GM12873 (cell line): ENCODE data around the gene VWA5B1.

ENCODE experiments used
- TF ChIP-seq, protein P1 (sequence below): IDR thresholded peaks from 2 replicates; pipeline ENCODE4 v1.5.1; 2012; ENCODE audit warnings: low read depth, mild to moderate bottlenecking, moderate library complexity, low read length, control low read depth; ENCODE audit not compliant: insufficient read depth; ENCODE audit errors: missing control alignments

Gene VWA5B1

GRCh38 chr1:20383631-20384030 lies 93.0 kb downstream of the VWA5B1 start:
- TF ChIP-seq, protein P1, sequence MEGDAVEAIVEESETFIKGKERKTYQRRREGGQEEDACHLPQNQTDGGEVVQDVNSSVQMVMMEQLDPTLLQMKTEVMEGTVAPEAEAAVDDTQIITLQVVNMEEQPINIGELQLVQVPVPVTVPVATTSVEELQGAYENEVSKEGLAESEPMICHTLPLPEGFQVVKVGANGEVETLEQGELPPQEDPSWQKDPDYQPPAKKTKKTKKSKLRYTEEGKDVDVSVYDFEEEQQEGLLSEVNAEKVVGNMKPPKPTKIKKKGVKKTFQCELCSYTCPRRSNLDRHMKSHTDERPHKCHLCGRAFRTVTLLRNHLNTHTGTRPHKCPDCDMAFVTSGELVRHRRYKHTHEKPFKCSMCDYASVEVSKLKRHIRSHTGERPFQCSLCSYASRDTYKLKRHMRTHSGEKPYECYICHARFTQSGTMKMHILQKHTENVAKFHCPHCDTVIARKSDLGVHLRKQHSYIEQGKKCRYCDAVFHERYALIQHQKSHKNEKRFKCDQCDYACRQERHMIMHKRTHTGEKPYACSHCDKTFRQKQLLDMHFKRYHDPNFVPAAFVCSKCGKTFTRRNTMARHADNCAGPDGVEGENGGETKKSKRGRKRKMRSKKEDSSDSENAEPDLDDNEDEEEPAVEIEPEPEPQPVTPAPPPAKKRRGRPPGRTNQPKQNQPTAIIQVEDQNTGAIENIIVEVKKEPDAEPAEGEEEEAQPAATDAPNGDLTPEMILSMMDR: no peak

DNA sequence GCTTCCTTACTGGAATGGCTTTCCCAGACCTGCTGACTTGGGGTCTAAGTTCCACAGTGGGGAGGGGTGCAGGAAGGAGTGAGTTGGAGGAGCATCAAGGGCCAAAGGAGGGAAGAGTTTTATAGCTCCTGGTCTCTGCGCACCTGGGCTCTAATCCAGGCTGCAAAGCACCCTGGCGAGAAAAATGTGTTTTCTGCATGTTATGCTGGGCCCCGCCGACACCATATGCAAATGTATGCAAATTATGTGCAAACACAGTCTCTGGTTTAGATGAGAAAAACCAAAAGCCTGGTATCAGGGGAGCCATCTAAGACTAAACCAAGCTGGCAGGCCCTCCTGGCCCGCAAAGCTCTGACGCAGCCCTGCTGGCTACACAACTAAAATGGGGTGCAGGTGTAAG lies 95.0 kb downstream of the VWA5B1 start:
- TF ChIP-seq, protein P1: no peak

DNA sequence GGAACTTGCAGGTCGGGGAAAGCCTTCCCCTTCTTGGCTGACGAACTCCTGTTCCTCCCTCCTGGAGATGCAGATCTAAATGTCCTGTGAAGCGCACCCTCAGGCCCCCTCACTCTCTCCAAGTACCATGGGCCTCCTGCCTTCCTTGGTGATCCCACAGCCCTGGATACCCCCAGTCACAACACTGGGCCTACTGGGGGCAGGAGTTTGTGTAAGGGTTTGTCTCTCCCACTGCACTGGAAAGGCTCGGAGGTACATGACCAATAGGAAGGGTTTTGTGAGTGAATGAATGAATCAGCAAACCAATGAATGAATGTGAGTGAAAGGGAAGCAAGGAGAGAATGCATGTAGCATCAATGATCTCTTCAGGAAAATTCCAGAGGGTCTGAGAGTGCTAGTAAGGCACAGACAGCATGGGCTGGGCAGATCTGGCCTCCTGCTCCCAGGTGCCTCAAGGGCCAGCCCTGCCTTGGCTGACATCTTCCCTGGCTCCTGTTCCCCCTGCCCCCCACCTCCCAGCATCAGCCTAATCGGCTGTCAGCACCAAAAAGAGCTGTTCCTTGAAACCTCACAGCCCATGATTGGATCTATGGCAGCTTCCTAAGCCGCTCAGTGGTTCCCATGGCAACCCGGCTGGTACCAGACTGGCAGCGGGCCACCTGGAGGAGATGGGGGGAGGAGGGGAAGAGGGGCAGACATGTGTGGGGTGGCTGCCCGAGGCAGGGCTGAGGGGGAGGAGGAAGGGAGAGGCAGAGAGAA lies 95.8 kb downstream of the VWA5B1 start:
- TF ChIP-seq, protein P1: no peak

DNA sequence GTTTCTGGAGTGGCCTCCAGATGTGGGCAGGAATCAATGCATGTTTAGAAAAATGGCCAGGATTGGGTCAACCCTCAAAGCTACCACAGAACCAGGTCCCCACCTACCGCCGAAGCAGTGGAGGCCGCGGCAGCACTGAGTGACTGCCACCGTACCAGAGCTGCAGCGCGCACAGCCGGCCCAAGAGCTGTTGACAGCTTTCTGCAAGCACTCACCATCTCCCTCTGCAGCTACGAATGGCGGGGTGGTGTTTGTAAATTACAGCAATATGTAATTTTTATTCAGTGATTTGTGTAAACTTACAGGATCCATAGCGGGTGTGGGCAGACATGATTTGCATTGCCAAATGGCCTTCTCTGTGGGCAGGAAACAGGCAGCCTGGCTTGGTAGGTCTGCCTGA lies 98.9 kb downstream of the VWA5B1 start:
- TF ChIP-seq, protein P1: no peak

DNA sequence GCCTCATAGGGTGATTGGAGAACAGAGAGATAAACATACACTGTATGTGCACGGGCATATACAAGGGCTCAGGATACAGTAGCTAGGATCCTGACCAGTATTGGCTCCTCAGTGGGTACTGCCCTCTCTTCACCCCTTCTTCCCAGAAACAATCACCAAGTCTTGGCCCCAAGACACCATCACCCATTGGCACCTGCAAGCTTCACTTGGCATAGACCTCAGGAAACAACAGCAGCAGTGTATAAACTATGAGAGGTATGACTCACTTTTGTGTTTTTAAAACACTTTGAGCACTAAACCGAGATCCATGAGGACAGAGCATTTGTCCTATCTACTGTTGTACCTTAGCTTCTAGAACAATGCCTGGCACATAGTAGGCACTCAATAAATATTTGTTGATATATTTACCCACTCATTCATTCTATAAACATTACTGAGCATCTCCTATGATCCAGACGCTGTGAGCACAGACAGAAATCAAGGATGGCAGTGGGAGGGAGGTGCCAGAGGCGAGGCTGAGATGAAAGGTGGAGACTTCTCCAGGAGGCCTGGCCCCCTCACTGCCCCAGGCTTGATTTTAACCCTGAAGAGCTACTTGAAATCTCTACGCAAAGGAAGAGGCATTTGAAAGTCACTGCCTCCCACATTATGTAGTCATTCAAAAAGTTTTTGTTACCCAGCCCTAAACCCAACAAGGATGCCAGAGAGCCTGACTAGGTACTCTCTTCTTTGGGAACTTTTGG lies 100.1 kb downstream of the VWA5B1 start:
- TF ChIP-seq, protein P1: no peak

DNA sequence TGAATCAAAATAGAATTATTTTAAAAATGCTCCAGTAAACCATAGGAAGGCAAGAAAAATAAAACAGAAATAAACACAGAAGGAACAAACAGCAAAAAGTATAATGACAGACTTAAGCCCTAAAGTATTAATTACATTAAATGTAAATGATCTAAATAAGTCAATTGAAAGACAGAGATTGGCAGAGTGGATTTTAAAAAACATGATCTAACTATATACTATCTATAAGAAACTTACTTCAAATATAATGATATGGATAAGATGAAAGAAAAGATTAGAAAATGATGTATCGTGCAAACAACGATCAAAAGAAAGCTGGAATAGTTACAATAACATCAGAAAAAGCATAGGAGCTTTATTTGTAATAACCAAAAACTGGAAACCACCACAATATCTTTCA lies 104.6 kb downstream of the VWA5B1 start:
- TF ChIP-seq, protein P1: no peak

- TF ChIP-seq, protein P1: no peak
Measured at GRCh38 chr1:20398744-20399143, 108.1 kb downstream of the VWA5B1 start.
